Ascending aorta (tissue), 2 donors: ENCODE measurements around the gene ASNSD1. TPM values are rescaled to one million over a fixed set of nuclear protein-coding genes. Genes with fewer than 3 reads are reported as not detected.
"Not testable (repeated sequence)": the region's sequence is repeated elsewhere in the genome, so short reads cannot be mapped to it uniquely, and the experiment has no call there.

ENCODE experiments used
- DNase-seq, 2 donors: peaks; one replicate each; pipeline ENCODE4 v3.0.0-alpha.2; 2019; ENCODE audit warnings: low spot score in 2 of 2
- H3K27ac ChIP-seq, 2 donors: fragments of 200-600 bp; sonication (generic); one replicate each; pipeline ENCODE4 v1.5.1; 2016 to 2017; ENCODE audit warnings: mild to moderate bottlenecking in 1 of 2
- H3K27me3 ChIP-seq: fragments of 200-600 bp; sonication (generic); one replicate; pipeline ENCODE4 v1.5.1; 2017
- H3K36me3 ChIP-seq, 2 donors: fragments of 200-600 bp; sonication (generic); one replicate each; pipeline ENCODE4 v1.5.1; 2016
- H3K4me1 ChIP-seq, 2 donors: fragments of 200-600 bp; sonication (generic); one replicate each; pipeline ENCODE4 v1.5.1; 2016 to 2017; ENCODE audit warnings: mild to moderate bottlenecking in 1 of 2
- H3K4me3 ChIP-seq, 2 donors: fragments of 200-600 bp; sonication (generic); one replicate each; pipeline ENCODE4 v1.5.1; 2016 to 2017; ENCODE audit warnings: mild to moderate bottlenecking in 1 of 2
- H3K9me3 ChIP-seq, 2 donors: fragments of 200-600 bp; sonication (generic); one replicate each; pipeline ENCODE4 v1.5.1; 2016
- intact Hi-C: fragments of 100-400 bp; cut with DNase I; formaldehyde crosslinking; loops from one replicate; pipeline ENCODE4 v1.15.1; 2023
- total RNA-seq: library from RNA; depleted of rRNA; stranded (reverse); fragments of >200 nt; gene quantifications from one replicate; pipeline ENCODE4 v1.1.0, GENCODE V29; 2016
- TF ChIP-seq, protein P1 (sequence below), 3 experiments: fragments of 200-600 bp in 2 of 3; fragments of 450-650 bp in 1 of 3; sonication (generic) in 2 of 3; IDR thresholded peaks; one replicate each; pipeline ENCODE4 v1.5.1; 2016 to 2019; ENCODE audit warnings: antibody characterized with exemption in 3 of 3, mild to moderate bottlenecking in 1 of 3, moderate library complexity in 1 of 3

The ASNSD1 gene
- total RNA-seq, 1 donor from 2014 or later: 18.1 TPM

DNA sequence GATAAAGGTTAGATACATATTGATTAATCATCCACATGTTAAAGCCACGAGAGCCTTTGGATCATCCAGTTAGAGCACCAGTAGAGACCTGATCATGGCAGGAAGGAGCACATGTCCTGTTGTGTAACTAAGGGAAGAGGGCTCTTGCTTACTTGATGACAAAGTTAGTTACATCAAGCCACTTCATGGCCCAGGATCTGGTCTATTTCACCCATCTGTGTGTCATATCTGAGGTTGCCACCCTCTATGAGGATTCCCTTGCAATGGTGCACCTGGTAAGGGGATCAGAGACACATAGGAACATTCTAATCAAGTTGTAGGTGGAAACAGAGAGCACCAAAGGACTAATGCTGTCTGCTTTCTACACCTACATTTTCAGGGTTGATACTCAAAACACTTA lies 19.9 kb downstream of the ASNSD1 start:
- Histone ChIP-seq H3K9me3 (peaks cover 0 to 6% of the 10 kb centered on the region in 2 donors), H3K27ac (no peak overlapping the region), H3K36me3 (no peaks in the 10 kb centered on the region), H3K4me1 (peaks cover 0 to 13% of the 10 kb centered on the region in 2 donors), H3K4me3 (no peak overlapping the region), H3K27me3 (no peaks in the 10 kb centered on the region)
- TF ChIP-seq, protein P1, sequence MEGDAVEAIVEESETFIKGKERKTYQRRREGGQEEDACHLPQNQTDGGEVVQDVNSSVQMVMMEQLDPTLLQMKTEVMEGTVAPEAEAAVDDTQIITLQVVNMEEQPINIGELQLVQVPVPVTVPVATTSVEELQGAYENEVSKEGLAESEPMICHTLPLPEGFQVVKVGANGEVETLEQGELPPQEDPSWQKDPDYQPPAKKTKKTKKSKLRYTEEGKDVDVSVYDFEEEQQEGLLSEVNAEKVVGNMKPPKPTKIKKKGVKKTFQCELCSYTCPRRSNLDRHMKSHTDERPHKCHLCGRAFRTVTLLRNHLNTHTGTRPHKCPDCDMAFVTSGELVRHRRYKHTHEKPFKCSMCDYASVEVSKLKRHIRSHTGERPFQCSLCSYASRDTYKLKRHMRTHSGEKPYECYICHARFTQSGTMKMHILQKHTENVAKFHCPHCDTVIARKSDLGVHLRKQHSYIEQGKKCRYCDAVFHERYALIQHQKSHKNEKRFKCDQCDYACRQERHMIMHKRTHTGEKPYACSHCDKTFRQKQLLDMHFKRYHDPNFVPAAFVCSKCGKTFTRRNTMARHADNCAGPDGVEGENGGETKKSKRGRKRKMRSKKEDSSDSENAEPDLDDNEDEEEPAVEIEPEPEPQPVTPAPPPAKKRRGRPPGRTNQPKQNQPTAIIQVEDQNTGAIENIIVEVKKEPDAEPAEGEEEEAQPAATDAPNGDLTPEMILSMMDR (IDR thresholded peaks at IDR 0.05): no peak
- DNase-seq: no peak
- intact Hi-C loops: no loop called here

DNA sequence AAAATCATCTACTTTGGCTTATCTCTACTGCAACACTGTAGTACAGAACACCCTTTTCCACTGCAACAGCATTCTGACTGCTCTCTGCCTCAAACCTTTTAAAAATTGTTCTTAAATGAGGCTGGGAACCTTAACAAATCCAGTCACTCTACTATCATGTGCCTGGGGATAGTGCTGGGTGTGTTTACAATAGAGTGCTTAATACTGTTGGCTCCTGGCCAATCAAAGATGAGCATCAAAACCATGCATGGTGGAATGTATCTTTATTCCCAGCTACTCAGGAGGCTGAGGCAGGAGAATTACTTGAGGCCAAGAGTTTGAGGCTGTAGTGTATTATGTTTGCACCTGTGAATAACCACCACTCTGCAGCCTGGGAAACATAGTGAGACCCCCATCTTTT lies 20.6 kb downstream of the ASNSD1 start:
- H3K36me3 ChIP-seq: no peaks in the 10 kb centered on the region
- TF ChIP-seq, protein P1 (IDR thresholded peaks at IDR 0.05): no peak
- no peaks in the 10 kb centered on the region for H3K27me3 ChIP-seq
- H3K4me1 ChIP-seq: peaks cover 0 to 15% of the 10 kb centered on the region in 2 donors
- H3K9me3 ChIP-seq: peaks cover 0 to 6% of the 10 kb centered on the region in 2 donors
- no peak for DNase-seq
- H3K4me3 ChIP-seq: no peak overlapping the region
- H3K27ac ChIP-seq: no peak overlapping the region
- intact Hi-C loops: no loop called here

DNA sequence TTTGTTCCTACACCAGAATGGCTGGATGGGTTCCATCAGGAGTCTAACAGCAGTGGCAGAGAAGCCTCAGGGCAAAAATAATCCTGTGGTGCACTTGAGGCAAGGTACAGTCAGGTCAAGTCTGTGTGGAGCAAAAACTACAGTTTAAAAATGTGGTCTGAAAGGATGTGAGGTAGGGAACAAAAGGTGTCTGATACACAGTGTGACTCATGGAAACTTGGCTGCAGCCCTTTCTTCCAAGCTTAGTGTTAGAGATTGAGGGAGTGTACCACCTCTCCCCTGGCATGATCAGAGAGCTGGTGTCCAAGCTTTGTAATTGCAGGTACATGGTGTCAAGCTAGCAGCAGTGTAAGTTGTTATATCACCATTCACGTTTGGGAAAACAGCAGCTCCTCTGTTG lies 22.1 kb downstream of the ASNSD1 start:
- DNase-seq: no peak
- H3K27ac ChIP-seq: no peak overlapping the region
- H3K36me3 ChIP-seq: no peaks in the 10 kb centered on the region
- peaks cover 0 to 6% of the 10 kb centered on the region in 2 donors for H3K9me3 ChIP-seq
- TF ChIP-seq, protein P1 (IDR thresholded peaks at IDR 0.05): no peak
- no peaks in the 10 kb centered on the region for H3K27me3 ChIP-seq
- intact Hi-C loops: no loop called here
- peaks cover 0 to 15% of the 10 kb centered on the region in 2 donors for H3K4me1 ChIP-seq
- H3K4me3 ChIP-seq: no peak overlapping the region

DNA sequence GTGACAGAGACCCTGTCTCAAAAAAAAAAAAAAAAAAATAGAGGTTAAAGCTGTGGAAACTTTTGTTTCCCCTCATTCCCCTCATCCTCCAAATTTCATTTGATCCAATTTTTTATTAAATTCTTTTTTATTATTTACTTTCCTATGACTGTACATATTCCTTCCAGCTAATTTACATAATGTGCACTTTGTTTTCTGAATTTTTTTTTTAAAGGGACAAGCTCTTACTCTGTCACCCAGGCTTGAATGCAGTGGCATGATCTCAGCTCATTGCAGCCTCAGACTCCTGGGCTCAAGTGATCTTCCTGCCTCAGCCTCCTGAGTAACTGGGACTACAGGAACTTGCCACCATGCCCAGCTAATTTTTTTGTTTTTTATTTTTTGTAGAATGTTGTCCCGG lies 23.6 kb downstream of the ASNSD1 start:
- TF ChIP-seq, protein P1 (IDR thresholded peaks at IDR 0.05): no peak
- Histone ChIP-seq H3K36me3 (no peaks in the 10 kb centered on the region), H3K27ac (no peak overlapping the region), H3K4me1 (peaks cover 0 to 15% of the 10 kb centered on the region in 2 donors), H3K27me3 (no peaks in the 10 kb centered on the region), H3K4me3 (no peak overlapping the region), H3K9me3 (no peaks in the 10 kb centered on the region)
- intact Hi-C loops: no loop called here
- DNase-seq: no peak

DNA sequence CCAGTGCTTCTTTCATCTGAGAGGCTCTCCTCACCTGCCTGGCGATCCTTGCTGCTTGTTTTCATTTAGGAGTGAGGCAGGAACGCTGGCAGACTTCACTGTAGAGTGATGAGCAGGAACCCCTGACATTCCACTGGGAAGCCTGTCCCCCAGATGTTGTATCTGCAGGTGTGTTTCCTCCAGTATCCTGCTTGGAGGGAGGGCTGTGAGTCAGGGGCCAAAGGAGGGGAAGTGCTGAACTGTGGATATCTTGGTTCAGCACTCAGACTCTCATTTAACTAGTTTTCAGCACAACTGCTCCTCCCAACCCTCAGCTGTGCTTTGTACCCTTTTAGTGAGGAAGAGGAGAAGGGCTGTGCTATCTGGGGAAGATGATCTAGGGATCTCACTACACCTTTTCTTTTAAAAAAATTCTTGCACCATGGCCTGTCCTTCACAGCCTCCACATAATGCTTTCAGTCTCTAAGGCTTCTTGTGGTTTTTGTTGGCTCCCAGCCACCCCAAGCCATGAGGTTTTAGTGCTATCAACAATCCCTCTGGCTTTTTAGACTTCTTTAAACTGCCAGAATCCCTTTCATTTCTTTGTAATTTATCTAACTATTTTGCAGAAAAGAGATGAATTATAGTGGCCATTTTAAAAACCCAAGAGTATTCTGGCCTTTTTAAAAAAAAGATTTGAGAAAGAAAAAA lies 24.4 kb downstream of the ASNSD1 start:
- H3K27me3 ChIP-seq: no peaks in the 10 kb centered on the region
- no peaks in the 10 kb centered on the region for H3K9me3 ChIP-seq
- peaks cover 0 to 15% of the 10 kb centered on the region in 2 donors for H3K4me1 ChIP-seq
- TF ChIP-seq, protein P1 (IDR thresholded peaks at IDR 0.05): no peak
- H3K4me3 ChIP-seq: no peak overlapping the region
- no peak for DNase-seq
- no peaks in the 10 kb centered on the region for H3K36me3 ChIP-seq
- no peak overlapping the region for H3K27ac ChIP-seq
- intact Hi-C loops: no loop called here

DNA sequence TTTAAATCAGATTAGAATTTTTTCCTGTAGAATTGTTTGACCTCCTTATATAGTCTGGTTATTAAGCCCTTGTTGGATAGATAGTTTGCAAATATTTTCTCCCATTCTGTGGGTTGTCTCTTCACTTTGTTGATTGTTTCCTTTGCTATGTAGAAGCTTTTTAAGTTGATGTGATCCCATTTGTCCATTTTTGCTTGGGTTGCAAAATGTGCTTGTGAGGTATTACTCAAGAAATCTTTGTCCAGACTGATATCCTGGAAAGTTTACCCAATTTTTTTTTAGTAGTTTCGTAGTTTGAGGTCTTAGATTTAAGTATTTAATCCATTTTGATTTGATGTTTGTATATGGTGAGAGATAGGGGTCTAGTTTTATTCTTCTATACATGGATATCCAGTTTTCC lies 26.5 kb downstream of the ASNSD1 start:
- H3K27ac ChIP-seq, DNase-seq, H3K4me3 ChIP-seq, intact Hi-C loops, H3K36me3 ChIP-seq, H3K9me3 ChIP-seq, H3K27me3 ChIP-seq: not testable (repeated sequence)
- peaks cover 0 to 15% of the 10 kb centered on the region in 2 donors for H3K4me1 ChIP-seq
